Activated CD4-positive, alpha-beta T cell treated with anti-CD3 and anti-CD28 coated beads, Interleukin-2, amount 10 ng/mL, durations not matched to agents 24 days and 14 days (primary cell): ENCODE results near the gene GNG11. TPM values are rescaled to one million over a fixed set of nuclear protein-coding genes. Genes with fewer than 3 reads are reported as not detected.

Experiments
- DNase-seq: peaks from one replicate; pipeline ENCODE4 v3.0.0; 2022
- H3K27ac Mint-ChIP-seq: one replicate; pipeline ENCODE4 v1.8.0; 2022; ENCODE audit warnings: mild to moderate bottlenecking, mixed read lengths
- H3K27me3 Mint-ChIP-seq: one replicate; pipeline ENCODE4 v1.8.0; 2022; ENCODE audit warnings: mixed read lengths
- H3K36me3 Mint-ChIP-seq: one replicate; pipeline ENCODE4 v1.8.0; 2022; ENCODE audit warnings: low read depth, mild to moderate bottlenecking, mixed read lengths
- H3K4me1 Mint-ChIP-seq: one replicate; pipeline ENCODE4 v1.8.0; 2021; ENCODE audit warnings: mixed read lengths
- H3K4me3 Mint-ChIP-seq: one replicate; pipeline ENCODE4 v1.8.0; 2022; ENCODE audit warnings: mild to moderate bottlenecking, moderate library complexity, mixed read lengths
- H3K9me3 Mint-ChIP-seq: one replicate; pipeline ENCODE4 v1.8.0; 2021; ENCODE audit warnings: mixed read lengths
- intact Hi-C: fragments of 100-400 bp; cut with micrococcal nuclease; formaldehyde crosslinking; loops from one replicate; pipeline ENCODE4 v1.15.1; 2023
- total RNA-seq: library from RNA; stranded (reverse); gene quantifications from 2 replicates; pipeline ENCODE4 v1.2.3, GENCODE V29; 2022

Gene GNG11
- total RNA-seq, 1 donor from 2014 or later: not detected

DNA sequence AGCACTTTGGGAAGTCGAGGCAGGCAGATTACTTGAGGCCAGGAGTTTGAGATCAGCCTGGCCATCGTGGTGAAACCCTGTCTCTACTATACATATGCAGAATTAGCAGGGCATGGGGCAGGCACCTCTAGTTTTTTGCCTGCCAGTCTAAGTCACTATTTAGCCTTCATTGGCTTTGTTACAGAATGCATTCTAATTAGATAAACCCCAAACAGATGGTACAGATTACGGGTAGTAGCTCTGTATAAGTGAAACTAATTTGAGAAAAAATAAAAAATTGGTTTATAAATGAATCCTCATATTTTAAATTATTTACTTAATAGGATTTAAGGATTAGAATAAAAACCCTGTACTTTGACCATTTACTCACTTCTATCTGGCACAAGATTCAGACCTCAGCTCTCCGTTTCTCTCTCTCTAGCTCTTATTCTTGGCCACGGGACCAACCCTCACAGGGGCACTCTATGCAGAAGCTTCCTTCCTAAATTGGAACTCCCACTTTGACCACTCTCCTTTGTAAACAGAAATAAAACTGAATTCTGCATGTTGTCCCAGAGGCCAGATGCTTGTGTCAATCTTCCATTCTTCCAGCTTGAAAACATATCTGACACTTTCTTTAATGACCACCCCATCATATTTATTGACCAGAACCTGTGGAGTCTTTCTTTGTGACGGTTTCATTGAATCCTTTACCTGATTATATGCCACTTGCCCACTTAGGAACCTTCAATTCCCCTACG is 55.8 kb downstream of the GNG11 start:
- Mint-ChIP-seq H3K27ac (no peak overlapping the region), H3K4me1 (peaks cover 5% of the 10 kb centered on the region), H3K36me3 (no peaks in the 10 kb centered on the region), H3K4me3 (no peak overlapping the region), H3K27me3 (peaks cover 3% of the 10 kb centered on the region), H3K9me3 (no peaks in the 10 kb centered on the region)
- no peak for DNase-seq
- intact Hi-C loops: no loop called here

Other genes with a start within 250 kb of the GNG11 start
- not detected in 2 replicates for gene TFPI2, start 31.0 kb upstream of the GNG11 start, total RNA-seq
- gene GNGT1, start 15.2 kb upstream of the GNG11 start, total RNA-seq: not detected in 2 replicates
- gene BET1, start 82.6 kb downstream of the GNG11 start, total RNA-seq: 19.1 and 20.0 TPM in 2 replicates